Measurements from ENCODE around the gene CCR6. TPM values are rescaled to one million over a fixed set of nuclear protein-coding genes. Genes with fewer than 3 reads are reported as not detected.
"Not testable (repeated sequence)": the region's sequence is repeated elsewhere in the genome, so short reads cannot be mapped to it uniquely, and the experiment has no call there.

CCR6 gene
- total RNA-seq, 1 donor from 2014 or later, result not detected

GRCh38 chr6:167172011-167172410 lies 49.1 kb downstream of the CCR6 start:
- H3K27ac Mint-ChIP-seq; DNase-seq (ENCODE audit: extremely low spot score, unreplicated experiment); H3K36me3 Mint-ChIP-seq; H3K9me3 Mint-ChIP-seq; H3K4me1 Mint-ChIP-seq (ENCODE audit: unreplicated experiment); H3K4me3 Mint-ChIP-seq: not testable (repeated sequence)
- H3K27me3 Mint-ChIP-seq, result peaks cover 29% of the 10 kb centered on the region

GRCh38 chr6:167177271-167177670 lies 54.4 kb downstream of the CCR6 start:
- H3K4me3 Mint-ChIP-seq; H3K36me3 Mint-ChIP-seq; H3K4me1 Mint-ChIP-seq (ENCODE audit: unreplicated experiment); H3K9me3 Mint-ChIP-seq; H3K27ac Mint-ChIP-seq; DNase-seq (ENCODE audit: extremely low spot score, unreplicated experiment): not testable (repeated sequence)
- peaks cover 16% of the 10 kb centered on the region for H3K27me3 Mint-ChIP-seq

DNA sequence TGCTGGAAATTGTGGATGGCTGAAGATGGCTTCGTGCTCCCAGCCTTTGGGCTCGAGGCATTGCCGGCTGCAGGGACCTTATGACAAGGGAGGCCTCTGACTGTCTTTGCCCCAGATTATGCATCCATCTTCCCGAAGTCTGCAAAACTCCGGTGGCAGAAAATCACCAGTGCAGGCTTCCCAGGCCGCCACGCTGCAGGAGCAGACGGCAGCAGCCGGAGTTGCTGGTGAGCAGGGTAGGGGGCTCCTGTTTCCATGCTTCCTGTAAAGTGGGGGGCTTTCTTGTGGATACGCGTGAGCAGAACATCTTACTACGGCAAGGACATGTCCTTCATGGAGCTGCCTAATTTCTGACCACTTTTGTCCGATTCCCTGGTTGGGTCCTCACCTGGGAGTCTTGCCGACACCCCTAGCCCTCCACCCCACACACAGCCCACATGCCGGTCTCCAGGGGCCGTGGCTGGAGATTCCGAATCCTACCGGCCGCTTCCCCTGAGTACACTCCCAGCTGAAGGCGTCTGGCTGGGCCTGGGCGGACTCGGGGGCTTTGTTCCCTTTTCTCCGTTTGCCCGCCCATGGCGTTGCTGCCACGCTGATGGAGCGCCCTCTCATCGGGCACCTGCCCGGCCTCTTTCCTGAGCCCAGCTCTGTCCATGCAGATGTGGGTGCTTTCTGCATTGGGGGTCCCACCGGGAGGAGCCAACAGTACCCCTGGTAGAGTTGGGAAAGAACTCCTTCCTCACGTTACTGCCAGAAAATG lies 56.2 kb downstream of the CCR6 start:
- H3K27me3 Mint-ChIP-seq, result peaks cover 13% of the 10 kb centered on the region
- not testable (repeated sequence) for H3K36me3 Mint-ChIP-seq; H3K4me1 Mint-ChIP-seq (ENCODE audit: unreplicated experiment); H3K9me3 Mint-ChIP-seq; H3K27ac Mint-ChIP-seq; H3K4me3 Mint-ChIP-seq; DNase-seq (ENCODE audit: extremely low spot score, unreplicated experiment)

DNA sequence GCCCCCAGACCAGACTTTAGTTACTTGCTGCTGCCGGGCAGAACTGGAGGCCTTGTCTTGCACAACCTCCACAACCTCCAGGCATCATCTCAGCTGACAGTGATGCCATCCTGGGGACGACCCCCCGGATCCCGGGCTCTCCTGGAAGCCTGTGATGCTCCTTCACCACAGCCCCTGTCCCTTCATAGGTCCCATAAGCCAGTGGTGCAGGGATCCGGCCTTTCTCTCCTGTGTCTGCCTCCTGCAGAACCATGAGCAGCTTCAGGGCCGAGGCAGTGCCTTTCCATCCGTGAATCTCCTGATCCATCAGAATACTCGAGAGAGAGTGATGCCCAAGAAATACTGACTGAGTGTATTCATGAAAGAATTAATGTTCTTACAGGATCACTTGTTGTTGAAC lies 57.2 kb downstream of the CCR6 start:
- not testable (repeated sequence) for H3K27ac Mint-ChIP-seq; H3K9me3 Mint-ChIP-seq; DNase-seq (ENCODE audit: extremely low spot score, unreplicated experiment); H3K4me3 Mint-ChIP-seq; H3K36me3 Mint-ChIP-seq; H3K4me1 Mint-ChIP-seq (ENCODE audit: unreplicated experiment)
- peaks cover 16% of the 10 kb centered on the region for H3K27me3 Mint-ChIP-seq

- DNase-seq (ENCODE audit: extremely low spot score, unreplicated experiment); H3K4me1 Mint-ChIP-seq (ENCODE audit: unreplicated experiment); H3K27ac Mint-ChIP-seq; H3K9me3 Mint-ChIP-seq; H3K4me3 Mint-ChIP-seq; H3K36me3 Mint-ChIP-seq: not testable (repeated sequence)
- peaks cover 16% of the 10 kb centered on the region for H3K27me3 Mint-ChIP-seq
These were observed 58.5 kb downstream of the CCR6 start for GRCh38 chr6:167181351-167181750.

DNA sequence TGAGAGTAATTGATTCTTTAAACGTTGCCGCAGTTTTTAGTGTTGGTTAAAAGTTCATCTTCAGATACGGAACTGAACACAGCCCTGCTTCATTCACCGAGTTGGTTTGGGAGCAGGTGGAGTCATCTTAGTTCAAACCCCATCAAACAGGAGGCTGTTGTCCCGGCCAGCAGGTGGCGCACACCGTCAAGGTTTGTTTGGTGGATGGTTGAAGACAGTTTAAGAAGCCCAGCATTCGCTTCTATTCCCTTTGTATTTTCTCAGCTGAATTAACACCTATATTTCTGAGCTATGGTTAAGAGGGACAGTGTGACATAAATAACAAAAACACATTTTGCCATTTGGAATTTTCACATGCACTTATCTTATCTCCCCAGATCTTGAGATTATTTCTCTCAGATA lies 60.0 kb downstream of the CCR6 start:
- H3K4me1 Mint-ChIP-seq (ENCODE audit: unreplicated experiment); DNase-seq (ENCODE audit: extremely low spot score, unreplicated experiment); H3K36me3 Mint-ChIP-seq; H3K27ac Mint-ChIP-seq; H3K9me3 Mint-ChIP-seq; H3K27me3 Mint-ChIP-seq; H3K4me3 Mint-ChIP-seq: not testable (repeated sequence)
- peak; percentile 58 for TF ChIP-seq CTCF (conservative IDR thresholded peaks at IDR 0.05)

DNA sequence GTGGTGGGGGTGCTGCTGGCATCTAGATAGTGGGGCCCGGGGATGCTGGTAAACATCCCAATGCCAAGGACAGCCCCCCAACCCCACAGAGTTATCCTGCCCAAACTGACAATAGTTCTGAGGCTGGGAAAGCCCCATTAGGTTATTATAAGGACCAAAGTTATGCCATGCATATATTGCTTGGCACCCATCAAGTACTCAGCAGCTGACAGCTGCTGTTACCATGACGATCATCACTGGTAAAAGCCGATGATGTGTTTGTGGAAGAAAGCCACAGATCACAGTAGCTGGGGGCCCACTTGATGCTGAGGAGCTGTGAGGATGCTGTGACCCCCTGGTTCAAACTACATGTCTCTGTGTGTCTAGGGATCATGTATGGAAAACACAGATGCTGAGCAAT lies 62.2 kb downstream of the CCR6 start:
- H3K36me3 Mint-ChIP-seq, H3K9me3 Mint-ChIP-seq: not testable (repeated sequence)

DNA sequence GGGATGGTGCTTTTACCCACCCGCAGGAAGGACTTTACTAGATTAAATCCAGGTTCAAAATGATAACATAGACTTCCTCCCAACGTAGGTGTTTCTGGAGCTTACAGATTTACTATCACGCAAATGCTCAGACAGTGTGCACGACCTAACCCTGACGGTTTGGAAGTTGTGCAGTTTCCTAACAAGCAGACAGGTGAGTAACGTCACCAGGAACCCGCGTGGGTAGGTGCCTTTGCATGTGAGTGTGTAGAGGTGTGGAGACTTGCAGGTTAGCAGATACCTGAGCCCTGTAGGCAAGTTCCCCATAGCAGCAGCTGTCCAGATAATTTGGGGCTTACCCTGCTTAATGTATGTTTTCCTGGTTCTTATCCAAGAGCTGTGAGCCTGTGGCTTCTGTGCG lies 64.4 kb downstream of the CCR6 start:
- not testable (repeated sequence) for H3K36me3 Mint-ChIP-seq; DNase-seq (ENCODE audit: extremely low spot score, unreplicated experiment); H3K27ac Mint-ChIP-seq; H3K27me3 Mint-ChIP-seq; H3K4me3 Mint-ChIP-seq; H3K9me3 Mint-ChIP-seq; H3K4me1 Mint-ChIP-seq (ENCODE audit: unreplicated experiment)

More for the DNA sequence above, 62.2 kb downstream of the CCR6 start:
- H3K27ac Mint-ChIP-seq; H3K4me1 Mint-ChIP-seq (ENCODE audit: unreplicated experiment); H3K4me3 Mint-ChIP-seq; DNase-seq (ENCODE audit: extremely low spot score, unreplicated experiment); H3K27me3 Mint-ChIP-seq: not testable (repeated sequence)

Other genes starting within 250 kb of the CCR6 start
- gene RNASET2, start 166.5 kb upstream of the CCR6 start, total RNA-seq (ENCODE audit: low replicate concordance), result 32.3 and 45.5 TPM in 2 replicates
- 18.3 and 35.3 TPM in 2 replicates for gene CEP43, start 123.7 kb upstream of the CCR6 start, total RNA-seq (ENCODE audit: low replicate concordance)
- not detected in 2 replicates for gene GPR31, start 34.9 kb downstream of the CCR6 start, total RNA-seq (ENCODE audit: low replicate concordance)
- 3.7 and 11.2 TPM in 2 replicates for gene UNC93A, start 168.2 kb downstream of the CCR6 start, total RNA-seq (ENCODE audit: low replicate concordance)
- not detected in 2 replicates for gene TTLL2, start 202.0 kb downstream of the CCR6 start, total RNA-seq (ENCODE audit: low replicate concordance)